ENCODE data around the gene P3H4. TPM values are rescaled to one million over a fixed set of nuclear protein-coding genes. Genes with fewer than 3 reads are reported as not detected.
"Not testable (repeated sequence)": the region's sequence is repeated elsewhere in the genome, so short reads cannot be mapped to it uniquely, and the experiment has no call there.

Gene P3H4
- total and polyA plus RNA-seq, 3 donors from 2014 or later: 6.9 to 13.9 (median 9.9) TPM

DNA sequence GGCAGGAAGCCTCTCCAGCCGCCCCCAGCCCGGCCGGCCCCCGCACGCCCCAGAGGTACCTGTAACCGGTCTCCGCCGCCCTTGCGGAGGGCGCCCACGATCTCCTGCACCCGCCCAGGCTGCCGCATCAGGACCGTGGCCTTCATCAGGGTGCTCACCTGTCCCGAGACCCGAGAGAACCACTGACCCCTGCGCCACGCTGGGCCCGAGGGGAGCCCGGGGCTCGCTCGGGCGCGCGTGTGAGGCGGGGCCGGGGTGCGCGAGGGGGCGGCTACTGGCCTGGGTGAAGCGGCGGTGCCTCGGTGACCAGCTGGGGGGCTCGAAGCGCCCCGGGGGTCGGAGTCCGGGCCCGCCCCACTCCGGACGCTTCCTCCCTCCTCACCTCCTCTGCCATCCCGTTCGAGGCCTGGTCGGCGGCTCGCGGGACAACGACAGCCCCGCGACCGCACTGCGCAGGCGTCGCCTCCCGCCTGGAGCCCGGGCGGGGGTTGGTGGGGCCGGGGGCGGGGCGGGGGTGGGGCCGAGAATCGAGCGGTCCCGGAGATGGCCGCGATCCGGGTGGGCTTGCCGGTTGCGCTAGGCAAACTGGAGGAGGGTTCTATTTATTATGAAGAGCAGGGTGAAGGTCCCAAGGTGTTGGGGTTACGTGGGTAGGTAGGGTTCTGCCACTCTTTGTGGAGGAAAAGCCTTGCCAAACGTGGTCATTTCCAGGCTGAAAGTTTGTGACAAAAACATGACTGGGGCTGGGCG lies 24.2 kb upstream of the P3H4 start, which contains the start of gene NT5C3B:
NT5C3B (minus strand) TSS at position 433 of the 750 bp plus-strand sequence; CDS start at position 394, 39 bp downstream.
- Histone ChIP-seq H3K36me3 (ENCODE audit: low read depth, missing control alignments) (no peaks in the 10 kb centered on the region), H3K4me3 (peak within 1 kb of the TSS; percentile 61 to 97), H3K27me3 (no peaks in the 10 kb centered on the region), H3K4me1 (peaks cover 5% of the 10 kb centered on the region), H3K27ac (peak within 1 kb of the TSS; percentile 44 to 58), H3K9me3 (no peaks in the 10 kb centered on the region)
- intact Hi-C loops (cut with DNase I; ENCODE audit: low total_unique reads): no loop called here
- TF ChIP-seq, protein P1, sequence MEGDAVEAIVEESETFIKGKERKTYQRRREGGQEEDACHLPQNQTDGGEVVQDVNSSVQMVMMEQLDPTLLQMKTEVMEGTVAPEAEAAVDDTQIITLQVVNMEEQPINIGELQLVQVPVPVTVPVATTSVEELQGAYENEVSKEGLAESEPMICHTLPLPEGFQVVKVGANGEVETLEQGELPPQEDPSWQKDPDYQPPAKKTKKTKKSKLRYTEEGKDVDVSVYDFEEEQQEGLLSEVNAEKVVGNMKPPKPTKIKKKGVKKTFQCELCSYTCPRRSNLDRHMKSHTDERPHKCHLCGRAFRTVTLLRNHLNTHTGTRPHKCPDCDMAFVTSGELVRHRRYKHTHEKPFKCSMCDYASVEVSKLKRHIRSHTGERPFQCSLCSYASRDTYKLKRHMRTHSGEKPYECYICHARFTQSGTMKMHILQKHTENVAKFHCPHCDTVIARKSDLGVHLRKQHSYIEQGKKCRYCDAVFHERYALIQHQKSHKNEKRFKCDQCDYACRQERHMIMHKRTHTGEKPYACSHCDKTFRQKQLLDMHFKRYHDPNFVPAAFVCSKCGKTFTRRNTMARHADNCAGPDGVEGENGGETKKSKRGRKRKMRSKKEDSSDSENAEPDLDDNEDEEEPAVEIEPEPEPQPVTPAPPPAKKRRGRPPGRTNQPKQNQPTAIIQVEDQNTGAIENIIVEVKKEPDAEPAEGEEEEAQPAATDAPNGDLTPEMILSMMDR (IDR thresholded peaks at IDR 0.05): no peak
- no peak for TF ChIP-seq POLR2A (IDR thresholded peaks at IDR 0.05)
- WGBS, 2 donors: 1 to 4% methylated on average over 5 to 27 of the region's 72 CpGs
- DNase-seq: peak; percentile 61

DNA sequence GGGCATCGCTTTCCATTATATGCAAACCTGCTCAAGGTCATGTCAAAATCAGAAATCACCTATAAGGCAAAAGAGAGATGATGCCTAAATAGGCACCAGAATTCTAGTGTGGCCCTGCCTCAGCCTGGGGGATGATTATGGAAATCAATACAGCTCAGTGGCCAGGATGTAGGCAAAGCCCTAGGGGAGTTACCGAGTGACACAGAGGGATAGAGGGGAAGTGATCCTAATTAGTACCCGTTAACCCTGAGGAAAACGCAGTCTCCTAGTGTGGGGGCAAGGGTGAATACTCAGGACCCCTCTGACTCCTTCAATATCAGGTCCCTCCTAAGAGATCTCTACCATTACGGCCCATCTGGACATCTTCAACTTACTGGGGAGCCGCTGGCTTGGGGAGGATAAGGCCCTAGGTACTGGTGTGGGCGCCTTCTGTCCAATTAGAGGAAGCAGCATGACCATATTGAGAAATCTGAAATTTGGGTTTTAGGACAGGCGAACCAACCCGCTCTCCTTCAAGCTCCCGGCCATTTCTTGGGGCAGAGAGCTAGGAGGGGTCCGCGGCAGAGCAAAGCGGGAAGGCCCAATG lies 23.6 kb upstream of the P3H4 start:
- Histone ChIP-seq H3K4me1 (peaks cover 5% of the 10 kb centered on the region), H3K9me3 (no peaks in the 10 kb centered on the region), H3K27ac (peak overlapping the region; percentile 44 to 58), H3K27me3 (no peaks in the 10 kb centered on the region), H3K4me3 (peak overlapping the region; percentile 61 to 97), H3K36me3 (ENCODE audit: low read depth, missing control alignments) (no peaks in the 10 kb centered on the region)
- WGBS, 2 donors: 16 to 35% methylated on average over 4 to 13 of the region's 13 CpGs
- DNase-seq: no peak
- intact Hi-C loops (cut with DNase I; ENCODE audit: low total_unique reads): no loop called here
- TF ChIP-seq, protein P1 (IDR thresholded peaks at IDR 0.05): no peak
- no peak for TF ChIP-seq POLR2A (IDR thresholded peaks at IDR 0.05)

DNA sequence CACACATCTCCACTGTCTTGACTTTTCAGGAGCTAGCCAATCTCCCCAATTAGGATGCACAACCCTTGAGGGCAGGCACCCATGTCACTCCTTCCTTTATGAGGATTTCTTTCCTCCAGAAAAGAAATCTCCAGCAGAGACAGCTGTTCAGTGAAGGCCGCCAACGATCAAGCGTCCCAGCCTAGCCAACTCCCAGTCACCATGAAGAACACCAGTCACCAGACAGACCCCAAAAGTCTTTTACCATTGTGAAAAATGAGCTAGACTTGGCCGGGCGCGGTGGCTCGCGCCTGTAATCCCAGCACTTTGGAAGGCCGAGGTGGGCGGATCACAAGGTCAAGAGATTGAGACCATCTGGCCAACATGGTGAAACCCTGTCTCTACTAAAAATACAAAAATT lies 18.2 kb upstream of the P3H4 start:
- H3K27me3 ChIP-seq; H3K36me3 ChIP-seq (ENCODE audit: low read depth, missing control alignments); DNase-seq; H3K4me1 ChIP-seq; H3K27ac ChIP-seq; H3K4me3 ChIP-seq; H3K9me3 ChIP-seq; intact Hi-C loops (cut with DNase I; ENCODE audit: low total_unique reads): not testable (repeated sequence)
- 81 to 84% methylated on average over 10 of the region's 10 CpGs for WGBS, 2 donors

DNA sequence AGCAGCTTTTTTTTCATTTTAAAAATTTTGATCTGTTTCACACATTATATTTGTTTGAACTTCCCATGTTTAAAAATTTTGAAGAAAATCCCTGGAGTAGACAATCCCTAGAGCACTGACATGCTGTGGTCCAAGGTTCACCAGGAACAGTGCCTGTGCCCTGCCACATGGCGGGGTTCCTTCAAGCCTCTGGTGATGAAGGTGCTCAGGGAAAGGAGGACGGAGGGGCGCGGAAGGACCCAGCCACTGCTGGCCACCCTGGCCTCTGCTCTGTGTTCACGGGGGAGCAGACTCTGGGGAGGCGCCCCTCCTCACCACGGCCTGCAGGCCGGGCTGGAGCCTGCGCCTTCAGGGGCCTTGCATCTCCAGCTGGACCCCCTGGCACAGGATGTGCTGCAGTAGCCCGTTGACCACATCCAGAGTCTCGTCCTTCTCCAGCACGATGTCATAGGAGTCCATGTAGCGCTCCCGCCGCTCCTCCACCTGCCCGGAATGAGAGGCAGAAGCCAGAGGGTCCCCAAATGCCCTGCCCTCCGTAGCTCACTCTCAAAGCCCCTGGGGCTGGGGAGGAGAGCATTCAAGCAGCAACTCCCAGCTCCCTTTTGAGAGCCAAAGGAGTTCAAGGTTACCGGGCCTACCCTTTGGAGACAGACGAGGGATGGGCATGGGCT lies 13.6 kb upstream of the P3H4 start:
- H3K4me1 ChIP-seq: no peaks in the 10 kb centered on the region
- no peaks in the 10 kb centered on the region for H3K27me3 ChIP-seq
- no peak for DNase-seq
- intact Hi-C loops (cut with DNase I; ENCODE audit: low total_unique reads): no loop called here
- H3K9me3 ChIP-seq: no peaks in the 10 kb centered on the region
- no peak for TF ChIP-seq POLR2A (IDR thresholded peaks at IDR 0.05)
- TF ChIP-seq, protein P1 (IDR thresholded peaks at IDR 0.05): no peak
- H3K4me3 ChIP-seq: no peak overlapping the region
- no peaks in the 10 kb centered on the region for H3K36me3 ChIP-seq (ENCODE audit: low read depth, missing control alignments)
- WGBS, 2 donors: 75 to 79% methylated on average over 5 to 19 of the region's 19 CpGs
- H3K27ac ChIP-seq: no peak overlapping the region

DNA sequence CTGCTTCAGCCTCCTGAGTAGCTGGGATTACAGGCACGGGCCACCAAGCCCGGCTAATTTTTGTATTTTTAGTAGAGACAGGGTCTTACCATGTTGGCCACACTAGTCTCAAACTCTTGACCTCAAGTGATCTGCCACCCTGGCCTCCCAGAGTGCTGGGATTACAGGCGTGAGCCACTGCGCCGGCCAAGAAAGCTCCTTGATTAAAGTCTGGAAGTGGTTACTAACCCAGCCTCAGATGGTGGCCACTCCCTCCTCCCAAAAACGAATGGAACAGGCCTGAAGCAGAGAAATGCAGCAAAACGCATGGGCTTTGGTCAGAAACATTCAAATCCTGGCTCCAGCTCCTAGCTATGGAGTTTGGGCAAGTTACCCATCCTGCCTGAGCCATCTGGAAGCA lies 12.3 kb upstream of the P3H4 start:
- Histone ChIP-seq H3K27ac (no peak overlapping the region), H3K4me1 (no peaks in the 10 kb centered on the region), H3K4me3 (no peak overlapping the region), H3K27me3 (no peaks in the 10 kb centered on the region), H3K9me3 (no peaks in the 10 kb centered on the region), H3K36me3 (ENCODE audit: low read depth, missing control alignments) (no peaks in the 10 kb centered on the region)
- no peak for DNase-seq
- no peak for TF ChIP-seq POLR2A (IDR thresholded peaks at IDR 0.05)
- TF ChIP-seq, protein P1 (IDR thresholded peaks at IDR 0.05): no peak
- intact Hi-C loops (cut with DNase I; ENCODE audit: low total_unique reads): no loop called here
- 61 to 64% methylated on average over 6 to 7 of the region's 7 CpGs for WGBS, 2 donors
